ENCODE data around the gene XPA.

Gene XPA

GRCh38 chr9:97735070-97735600 is 38.0 kb upstream of the XPA start:
- no peak for TF ChIP-seq ZBTB7A (IDR thresholded peaks at IDR 0.05; ENCODE audit: low read depth)

GRCh38 chr9:97726716-97727115 is 29.6 kb upstream of the XPA start:
- no peak for TF ChIP-seq TCF12 (IDR thresholded peaks at IDR 0.05; ENCODE audit: low read depth)
- no peak for TF ChIP-seq TEAD4 (IDR thresholded peaks at IDR 0.05)
- TF ChIP-seq CREB1 (IDR thresholded peaks at IDR 0.05; ENCODE audit: low read depth) = no peak
- no peak for TF ChIP-seq ZBTB7A (IDR thresholded peaks at IDR 0.05; ENCODE audit: low read depth)
- no peak for TF ChIP-seq EP300 (IDR thresholded peaks at IDR 0.05; ENCODE audit: borderline replicate concordance)
- TF ChIP-seq NFIC (IDR thresholded peaks at IDR 0.05) = no peak
- no peak for TF ChIP-seq EGR1 (IDR thresholded peaks at IDR 0.05)
- TF ChIP-seq USF1 (IDR thresholded peaks at IDR 0.05) = no peak
- no peak for TF ChIP-seq MAX (IDR thresholded peaks at IDR 0.05)
- no peak for TF ChIP-seq RAD21 (IDR thresholded peaks at IDR 0.05; ENCODE audit: low read depth)
- no peak for TF ChIP-seq YY1 (IDR thresholded peaks at IDR 0.05; ENCODE audit: low read depth)
- TF ChIP-seq REST (IDR thresholded peaks at IDR 0.05; ENCODE audit: low read depth) = no peak
- no peak for TF ChIP-seq CEBPB (IDR thresholded peaks at IDR 0.05)

GRCh38 chr9:97723819-97724218 is 26.7 kb upstream of the XPA start:
- TF ChIP-seq EGR1 (IDR thresholded peaks at IDR 0.05) (no peak), CREB1 (IDR thresholded peaks at IDR 0.05; ENCODE audit: low read depth) (no peak), TAF1 (IDR thresholded peaks at IDR 0.05; ENCODE audit: low read depth) (no peak), REST (IDR thresholded peaks at IDR 0.05; ENCODE audit: low read depth) (no peak), TEAD4 (IDR thresholded peaks at IDR 0.05) (no peak), EP300 (IDR thresholded peaks at IDR 0.05; ENCODE audit: borderline replicate concordance) (no peak), NFIC (IDR thresholded peaks at IDR 0.05) (no peak), CEBPB (IDR thresholded peaks at IDR 0.05) (no peak), USF1 (IDR thresholded peaks at IDR 0.05) (no peak), ZBTB7A (IDR thresholded peaks at IDR 0.05; ENCODE audit: low read depth) (no peak), RAD21 (IDR thresholded peaks at IDR 0.05; ENCODE audit: low read depth) (no peak), YY1 (IDR thresholded peaks at IDR 0.05; ENCODE audit: low read depth) (no peak), MAX (IDR thresholded peaks at IDR 0.05) (no peak), TCF12 (IDR thresholded peaks at IDR 0.05; ENCODE audit: low read depth) (no peak), FOXM1 (IDR thresholded peaks at IDR 0.05; ENCODE audit: borderline replicate concordance, low read depth) (no peak)

GRCh38 chr9:97722331-97722730 is 25.2 kb upstream of the XPA start:
- TF ChIP-seq FOXM1 (IDR thresholded peaks at IDR 0.05; ENCODE audit: borderline replicate concordance, low read depth) (no peak), YY1 (IDR thresholded peaks at IDR 0.05; ENCODE audit: low read depth) (no peak), TCF12 (IDR thresholded peaks at IDR 0.05; ENCODE audit: low read depth) (no peak), REST (IDR thresholded peaks at IDR 0.05; ENCODE audit: low read depth) (no peak), MAX (IDR thresholded peaks at IDR 0.05) (no peak), EP300 (IDR thresholded peaks at IDR 0.05; ENCODE audit: borderline replicate concordance) (no peak), CEBPB (IDR thresholded peaks at IDR 0.05) (no peak), RAD21 (IDR thresholded peaks at IDR 0.05; ENCODE audit: low read depth) (no peak), EGR1 (IDR thresholded peaks at IDR 0.05) (no peak), NFIC (IDR thresholded peaks at IDR 0.05) (no peak), TAF1 (IDR thresholded peaks at IDR 0.05; ENCODE audit: low read depth) (no peak), TEAD4 (IDR thresholded peaks at IDR 0.05) (no peak), USF1 (IDR thresholded peaks at IDR 0.05) (no peak), ZBTB7A (IDR thresholded peaks at IDR 0.05; ENCODE audit: low read depth) (no peak)
